ENCODE data around the gene L3MBTL4. TPM values are rescaled to one million over a fixed set of nuclear protein-coding genes. Genes with fewer than 3 reads are reported as not detected.

L3MBTL4 gene
- total RNA-seq, 2 experiments from 2014 or later = 0.20 TPM; not detected in 1

DNA sequence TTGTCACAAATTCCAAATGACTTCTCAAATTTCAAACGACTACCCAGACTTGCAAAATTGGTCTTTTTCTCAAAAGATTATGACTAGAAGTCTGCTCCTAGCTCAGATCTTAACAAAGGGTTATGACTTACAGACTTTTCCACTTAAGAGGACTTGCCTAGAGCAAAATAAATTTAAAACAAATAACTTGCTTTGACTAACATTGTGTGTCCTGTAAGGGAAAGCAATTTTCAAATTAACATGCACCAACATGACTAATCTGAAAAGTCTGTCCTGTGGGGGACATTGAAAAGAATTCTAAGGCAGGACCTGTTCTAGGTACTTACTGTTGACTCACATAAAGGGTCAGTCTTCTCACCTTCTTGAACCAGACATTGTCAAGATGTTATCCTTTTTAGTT, 465.9 kb downstream of the L3MBTL4 start:
- peaks cover 2% of the 10 kb centered on the region for H3K9me3 Mint-ChIP-seq
- H3K27ac Mint-ChIP-seq = no peak overlapping the region
- no peaks in the 10 kb centered on the region for H3K4me1 Mint-ChIP-seq
- no peaks in the 10 kb centered on the region for H3K36me3 Mint-ChIP-seq (ENCODE audit: low read depth)
- DNase-seq = no peak
- H3K4me3 Mint-ChIP-seq = no peak overlapping the region
- ChIA-PET CTCF (no interaction called here), POLR2A (no interaction called here)
- no peaks in the 10 kb centered on the region for H3K27me3 Mint-ChIP-seq

DNA sequence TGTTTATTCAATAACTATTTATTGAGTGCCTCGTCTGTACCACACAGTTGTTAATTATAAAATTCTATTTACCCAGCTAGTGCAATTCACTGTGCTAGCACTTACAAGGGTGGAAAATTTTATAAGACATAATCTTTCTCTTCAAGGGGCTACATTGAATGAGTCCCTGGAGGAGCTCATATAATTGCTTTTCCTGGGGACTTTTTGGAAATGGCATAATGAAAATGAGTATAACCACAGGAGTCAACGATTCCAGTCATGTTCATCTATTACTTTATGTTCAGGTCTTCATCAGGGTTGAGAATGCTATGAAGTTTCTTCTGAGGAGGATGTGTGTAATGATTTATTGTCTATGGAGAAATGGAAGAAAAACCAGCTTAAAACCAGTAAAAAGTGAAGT, 466.5 kb downstream of the L3MBTL4 start:
- Mint-ChIP-seq H3K4me1 (no peaks in the 10 kb centered on the region), H3K27ac (no peak overlapping the region), H3K4me3 (no peak overlapping the region), H3K27me3 (no peaks in the 10 kb centered on the region), H3K36me3 (ENCODE audit: low read depth) (no peaks in the 10 kb centered on the region), H3K9me3 (no peaks in the 10 kb centered on the region)
- POLR2A ChIA-PET = no interaction called here
- DNase-seq = no peak
- CTCF ChIA-PET = no interaction called here

GRCh38 chr18:5944448-5944847, 470.3 kb downstream of the L3MBTL4 start:
- H3K9me3 Mint-ChIP-seq = no peaks in the 10 kb centered on the region
- H3K4me1 Mint-ChIP-seq = no peaks in the 10 kb centered on the region
- H3K27ac Mint-ChIP-seq = no peak overlapping the region
- CTCF ChIA-PET = no interaction called here
- POLR2A ChIA-PET = no interaction called here
- no peaks in the 10 kb centered on the region for H3K36me3 Mint-ChIP-seq (ENCODE audit: low read depth)
- DNase-seq = no peak
- no peak overlapping the region for H3K4me3 Mint-ChIP-seq
- no peaks in the 10 kb centered on the region for H3K27me3 Mint-ChIP-seq

DNA sequence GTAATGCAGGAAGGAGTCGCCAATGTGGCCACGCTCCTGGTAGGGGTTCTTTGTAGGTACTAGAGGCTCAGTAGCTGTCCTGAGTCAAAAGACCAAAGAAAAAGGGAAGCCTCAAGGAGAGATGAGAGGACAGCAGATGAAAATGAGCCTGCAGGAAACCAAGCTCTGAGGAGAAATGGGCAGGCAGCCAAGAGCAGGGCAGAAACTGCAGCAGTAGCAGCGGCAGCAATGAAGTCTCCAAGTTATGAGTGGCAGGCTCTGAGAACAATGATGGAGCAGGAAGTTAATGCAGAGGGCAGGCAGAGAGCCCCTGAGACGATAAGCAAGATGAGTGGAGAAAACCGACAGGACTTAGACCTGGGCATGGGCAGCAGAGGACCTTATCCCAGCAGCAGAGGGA, 471.2 kb downstream of the L3MBTL4 start:
- POLR2A ChIA-PET = no interaction called here

GRCh38 chr18:5942591-5942990, 472.1 kb downstream of the L3MBTL4 start:
- Mint-ChIP-seq H3K4me3 (no peak overlapping the region), H3K27me3 (no peaks in the 10 kb centered on the region), H3K9me3 (no peaks in the 10 kb centered on the region), H3K27ac (no peak overlapping the region), H3K4me1 (no peaks in the 10 kb centered on the region), H3K36me3 (ENCODE audit: low read depth) (no peaks in the 10 kb centered on the region)
- CTCF ChIA-PET = no interaction called here
- POLR2A ChIA-PET = no interaction called here
- DNase-seq = no peak

More for the DNA sequence above, 471.2 kb downstream of the L3MBTL4 start:
- Mint-ChIP-seq H3K36me3 (ENCODE audit: low read depth) (no peaks in the 10 kb centered on the region), H3K4me1 (no peaks in the 10 kb centered on the region), H3K27ac (no peak overlapping the region), H3K9me3 (no peaks in the 10 kb centered on the region), H3K27me3 (no peaks in the 10 kb centered on the region), H3K4me3 (no peak overlapping the region)
- DNase-seq = no peak
- CTCF ChIA-PET = no interaction called here

DNA sequence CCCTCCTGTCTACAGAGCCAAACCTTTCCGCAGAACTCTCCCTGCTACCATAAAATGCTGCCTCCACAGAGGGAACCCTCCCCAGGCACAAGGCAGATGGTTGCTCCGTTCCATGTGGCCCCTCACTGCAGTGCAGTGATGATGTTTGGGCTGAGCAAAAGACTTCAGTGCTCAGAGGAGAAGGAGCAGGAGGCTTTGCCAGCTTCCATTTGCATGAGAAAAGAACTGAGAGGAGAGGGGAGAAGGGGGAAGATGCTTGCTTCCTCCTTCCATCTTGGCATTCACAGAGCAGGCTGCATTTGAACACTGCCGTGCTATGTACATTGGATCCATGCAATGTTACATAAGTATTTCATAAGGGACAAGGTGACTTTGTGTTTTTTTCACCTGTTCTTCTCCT, 472.8 kb downstream of the L3MBTL4 start:
- DNase-seq = no peak
- Mint-ChIP-seq H3K27me3 (no peaks in the 10 kb centered on the region), H3K4me3 (no peak overlapping the region), H3K36me3 (ENCODE audit: low read depth) (no peaks in the 10 kb centered on the region), H3K9me3 (peaks cover 2% of the 10 kb centered on the region), H3K4me1 (no peaks in the 10 kb centered on the region), H3K27ac (no peak overlapping the region)
- ChIA-PET CTCF (no interaction called here), POLR2A (no interaction called here)

DNA sequence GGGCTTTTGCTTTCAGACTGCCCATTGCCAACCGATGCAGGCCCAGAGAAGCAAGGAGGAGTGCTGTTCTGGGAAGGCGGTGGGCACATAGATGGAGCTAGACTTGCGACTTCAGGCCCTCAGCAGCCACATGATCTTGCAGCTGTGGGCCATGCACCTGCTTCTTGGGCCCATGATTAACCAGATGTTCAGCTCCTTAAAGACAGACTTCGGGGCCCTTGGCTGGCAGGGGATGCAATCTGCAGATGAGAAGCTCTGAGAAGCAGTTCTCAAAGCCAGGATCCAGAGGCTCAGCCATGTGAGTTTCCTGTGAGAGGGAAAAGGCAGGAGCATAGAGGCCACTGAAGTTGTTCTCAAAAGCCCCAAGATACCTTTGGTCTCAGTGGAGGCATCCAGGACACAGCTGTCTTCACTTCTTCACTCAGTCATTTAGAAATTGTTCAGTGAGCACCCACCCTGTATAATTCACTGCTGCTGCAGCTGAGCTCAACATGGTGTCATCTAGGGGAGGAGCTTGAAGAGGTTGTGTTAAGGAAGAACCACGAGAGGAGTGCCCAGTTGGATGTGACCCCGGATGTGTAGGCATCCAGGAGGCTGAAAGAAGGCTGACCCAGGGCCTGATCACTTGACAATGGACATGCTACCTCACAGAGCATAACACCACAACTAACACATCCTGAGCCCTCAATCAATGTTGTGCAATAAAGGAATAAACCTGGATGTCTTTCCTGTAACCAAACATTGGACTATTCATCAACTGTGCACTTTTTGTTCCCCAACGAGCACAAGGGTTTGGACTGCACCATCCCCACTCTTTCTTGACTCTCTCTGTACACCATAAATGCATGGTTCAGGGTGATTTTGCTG, 474.7 kb downstream of the L3MBTL4 start:
- H3K9me3 Mint-ChIP-seq = peaks cover 2% of the 10 kb centered on the region
- no peak for DNase-seq
- H3K4me3 Mint-ChIP-seq = no peak overlapping the region
- no peaks in the 10 kb centered on the region for H3K27me3 Mint-ChIP-seq
- H3K4me1 Mint-ChIP-seq = no peaks in the 10 kb centered on the region
- POLR2A ChIA-PET = no interaction called here
- CTCF ChIA-PET = no interaction called here
- H3K36me3 Mint-ChIP-seq (ENCODE audit: low read depth) = no peaks in the 10 kb centered on the region
- no peak overlapping the region for H3K27ac Mint-ChIP-seq

- H3K27ac Mint-ChIP-seq = no peak overlapping the region
- CTCF ChIA-PET = no interaction called here
Measured at GRCh38 chr18:5937795-5938194, 476.9 kb downstream of the L3MBTL4 start.

DNA sequence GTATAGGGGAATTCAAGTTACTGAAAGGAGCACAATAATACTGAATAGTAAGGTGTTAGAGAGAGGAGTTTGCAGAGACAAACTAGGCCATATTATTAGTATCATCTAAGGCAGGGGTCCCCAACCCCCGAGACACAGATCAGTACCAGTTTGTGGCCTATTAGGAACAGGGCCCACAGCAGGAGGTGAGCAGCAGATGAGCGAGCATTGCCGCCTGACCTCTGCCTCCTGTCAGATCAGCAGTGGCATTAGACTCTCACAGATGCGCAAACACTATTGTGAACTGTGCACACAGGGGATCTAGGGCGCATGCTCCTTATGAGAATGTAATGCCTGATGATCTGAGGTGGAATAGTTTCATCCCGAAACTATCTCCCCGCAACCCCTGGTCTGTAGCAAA, 477.6 kb downstream of the L3MBTL4 start:
- CTCF ChIA-PET = no interaction called here
- Mint-ChIP-seq H3K4me3 (no peak overlapping the region), H3K27me3 (no peaks in the 10 kb centered on the region), H3K36me3 (ENCODE audit: low read depth) (no peaks in the 10 kb centered on the region), H3K9me3 (peaks cover 2% of the 10 kb centered on the region), H3K27ac (no peak overlapping the region), H3K4me1 (no peaks in the 10 kb centered on the region)
- POLR2A ChIA-PET = no interaction called here
- DNase-seq = no peak

More at GRCh38 chr18:5937795-5938194, 476.9 kb downstream of the L3MBTL4 start:
- no peaks in the 10 kb centered on the region for H3K36me3 Mint-ChIP-seq (ENCODE audit: low read depth)
- no peak for DNase-seq
- H3K9me3 Mint-ChIP-seq = peaks cover 2% of the 10 kb centered on the region
- no peak overlapping the region for H3K4me3 Mint-ChIP-seq
- no peaks in the 10 kb centered on the region for H3K4me1 Mint-ChIP-seq
- H3K27me3 Mint-ChIP-seq = no peaks in the 10 kb centered on the region
- POLR2A ChIA-PET = no interaction called here

DNA sequence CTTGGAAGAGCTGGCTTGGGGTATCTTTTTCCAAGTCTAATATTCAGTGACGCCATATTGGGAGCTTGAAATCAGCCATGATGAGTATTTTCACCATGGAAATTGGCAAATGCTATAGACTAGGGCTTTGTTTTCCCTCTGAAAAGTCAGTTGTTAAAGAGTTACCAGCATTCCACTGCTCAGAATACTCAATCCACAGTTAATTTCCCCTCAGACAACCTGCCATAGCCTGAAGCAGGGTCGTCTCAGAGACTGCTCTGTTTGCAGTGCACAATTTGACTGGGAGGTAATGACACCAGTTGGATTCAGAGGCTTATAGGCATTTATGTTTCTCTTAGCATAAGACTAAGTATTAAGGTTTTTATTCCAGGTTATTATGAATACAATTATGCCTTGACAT, 483.9 kb downstream of the L3MBTL4 start:
- CTCF ChIA-PET = no interaction called here
- no peak for DNase-seq
- H3K36me3 Mint-ChIP-seq (ENCODE audit: low read depth) = no peaks in the 10 kb centered on the region
- no peaks in the 10 kb centered on the region for H3K27me3 Mint-ChIP-seq
- POLR2A ChIA-PET = no interaction called here
- H3K4me3 Mint-ChIP-seq = no peak overlapping the region
- peaks cover 5% of the 10 kb centered on the region for H3K9me3 Mint-ChIP-seq
- no peak overlapping the region for H3K27ac Mint-ChIP-seq
- no peaks in the 10 kb centered on the region for H3K4me1 Mint-ChIP-seq

DNA sequence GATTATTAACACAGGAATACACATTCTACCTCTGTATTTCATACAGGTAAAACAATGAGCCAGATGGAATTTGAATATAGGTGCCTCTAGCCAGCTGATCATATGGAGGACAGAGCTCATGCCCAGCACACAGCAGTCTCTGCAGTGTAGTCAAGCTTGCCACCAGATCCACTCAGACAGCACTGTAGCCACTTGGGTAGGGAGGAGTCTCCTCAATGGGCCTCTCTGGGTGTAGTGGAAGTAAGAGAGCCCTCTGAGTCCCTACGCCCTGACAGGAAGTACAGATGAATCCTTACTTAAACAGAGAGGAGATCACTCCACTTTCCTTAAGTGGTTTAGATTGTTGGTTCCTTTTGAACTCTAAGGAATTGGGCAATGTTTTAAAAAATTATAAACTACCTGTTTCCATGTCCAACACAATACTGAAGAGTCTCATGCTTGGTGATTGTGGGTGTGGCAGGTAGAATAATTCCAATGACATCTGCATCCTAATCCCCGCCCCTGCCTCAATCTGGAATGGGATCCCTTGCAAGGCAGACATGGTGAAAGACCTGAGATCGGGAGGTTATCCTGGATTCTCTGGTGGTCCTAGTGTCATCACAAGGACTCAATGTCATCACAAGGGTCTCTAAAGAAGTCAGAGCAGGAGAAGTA, 496.4 kb downstream of the L3MBTL4 start:
- H3K36me3 Mint-ChIP-seq (ENCODE audit: low read depth) = no peaks in the 10 kb centered on the region
- POLR2A ChIA-PET = no interaction called here
- H3K4me1 Mint-ChIP-seq = no peaks in the 10 kb centered on the region
- H3K9me3 Mint-ChIP-seq = no peaks in the 10 kb centered on the region
- H3K4me3 Mint-ChIP-seq = no peak overlapping the region
- CTCF ChIA-PET = no interaction called here
- no peak for DNase-seq
- H3K27ac Mint-ChIP-seq = no peak overlapping the region
- H3K27me3 Mint-ChIP-seq = no peaks in the 10 kb centered on the region

GRCh38 chr18:5914951-5915350, 499.8 kb downstream of the L3MBTL4 start:
- H3K9me3 Mint-ChIP-seq = no peaks in the 10 kb centered on the region
- H3K36me3 Mint-ChIP-seq (ENCODE audit: low read depth) = no peaks in the 10 kb centered on the region
- ChIA-PET CTCF (no interaction called here), POLR2A (no interaction called here)
- H3K4me1 Mint-ChIP-seq = no peaks in the 10 kb centered on the region
- DNase-seq = no peak
- H3K27me3 Mint-ChIP-seq = no peaks in the 10 kb centered on the region
- H3K4me3 Mint-ChIP-seq = no peak overlapping the region
- H3K27ac Mint-ChIP-seq = no peak overlapping the region

- Mint-ChIP-seq H3K27ac (no peak overlapping the region), H3K4me3 (no peak overlapping the region), H3K27me3 (no peaks in the 10 kb centered on the region), H3K9me3 (no peaks in the 10 kb centered on the region), H3K36me3 (ENCODE audit: low read depth) (no peaks in the 10 kb centered on the region), H3K4me1 (no peaks in the 10 kb centered on the region)
- no peak for DNase-seq
- POLR2A ChIA-PET = no interaction called here
- CTCF ChIA-PET = no interaction called here
Measured at GRCh38 chr18:5914016-5914415, 500.7 kb downstream of the L3MBTL4 start.

- Mint-ChIP-seq H3K4me3 (no peak overlapping the region), H3K9me3 (no peaks in the 10 kb centered on the region), H3K27me3 (no peaks in the 10 kb centered on the region), H3K36me3 (ENCODE audit: low read depth) (no peaks in the 10 kb centered on the region), H3K27ac (no peak overlapping the region), H3K4me1 (no peaks in the 10 kb centered on the region)
- ChIA-PET POLR2A (no interaction called here), CTCF (no interaction called here)
- DNase-seq = no peak
Measured at GRCh38 chr18:5912566-5912965, 502.1 kb downstream of the L3MBTL4 start.
